Retina (tissue), 1 donor: Measurements from ENCODE around the gene AEN.

Experiments used
- DNase-seq: peaks from one replicate; pipeline ENCODE4 v3.0.0-alpha.2; 2016

The AEN gene

DNA sequence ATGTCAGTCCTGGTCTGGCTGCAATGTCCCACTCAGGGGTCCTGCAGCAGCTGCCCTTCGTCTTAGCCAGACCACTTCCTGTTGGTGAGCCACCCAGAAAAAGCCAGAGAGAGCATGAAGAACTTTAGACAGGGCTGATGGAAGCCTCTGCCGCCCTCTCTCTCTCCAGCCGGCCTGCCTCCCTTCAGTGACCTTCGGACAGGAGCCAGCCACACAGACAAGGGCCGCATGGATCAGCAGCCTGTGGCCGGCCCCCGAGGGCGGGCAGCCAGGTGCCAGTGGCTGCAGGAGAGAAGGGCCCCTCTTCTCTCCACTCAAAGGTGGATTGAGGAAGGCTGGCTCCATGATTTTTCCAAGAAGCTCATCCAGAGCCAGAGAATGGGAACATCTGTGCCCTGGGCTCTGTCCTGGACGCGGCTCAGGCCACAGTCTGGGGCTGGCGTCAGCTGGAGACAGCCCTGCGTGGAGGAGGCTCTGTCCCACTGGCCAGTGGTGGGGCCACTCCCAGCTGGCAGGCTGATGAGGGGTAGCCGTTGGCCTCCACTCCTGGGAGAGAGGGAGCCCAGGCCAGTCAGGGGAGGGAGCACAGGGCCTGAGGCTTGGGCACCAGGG, 60.6 kb downstream of the AEN start:
- no peak for DNase-seq
